H9 (cell line): ENCODE data around the gene SLC36A4. TPM values are rescaled to one million over a fixed set of nuclear protein-coding genes. Genes with fewer than 3 reads are reported as not detected.

Experiments
- DNase-seq: peaks from one replicate; pipeline ENCODE4 v3.0.0-alpha.2; 2017
- H2AFZ ChIP-seq: one replicate; pipeline ENCODE4 v1.6.1; 2013; ENCODE audit warnings: mild to moderate bottlenecking, low read length, control low read depth, moderate library complexity
- H2AK5ac ChIP-seq: 2 replicates; pipeline ENCODE4 v1.6.1; 2013; ENCODE audit warnings: low read length, control low read depth, mixed read lengths; ENCODE audit not compliant: insufficient read length
- H2BK120ac ChIP-seq: one replicate; pipeline ENCODE4 v1.6.1; 2013; ENCODE audit warnings: low read depth, mild to moderate bottlenecking, low read length, control low read depth, inconsistent platforms; ENCODE audit not compliant: poor library complexity, severe bottlenecking
- H2BK12ac ChIP-seq: 2 replicates; pipeline ENCODE4 v1.6.1; 2013; ENCODE audit warnings: low read length, control low read depth, mixed read lengths, low read depth; ENCODE audit not compliant: insufficient read length
- H2BK15ac ChIP-seq: 2 replicates; pipeline ENCODE4 v1.6.1; 2013; ENCODE audit warnings: low read depth, low read length, control low read depth
- H2BK20ac ChIP-seq: one replicate; pipeline ENCODE4 v1.6.1; 2013; ENCODE audit warnings: low read depth, mild to moderate bottlenecking, low read length, control low read depth, inconsistent platforms; ENCODE audit not compliant: poor library complexity, severe bottlenecking
- H2BK5ac ChIP-seq: 2 replicates; pipeline ENCODE4 v1.6.1; 2013; ENCODE audit warnings: low read length, control low read depth, mixed read lengths; ENCODE audit not compliant: insufficient read length
- H3K14ac ChIP-seq: 2 replicates; pipeline ENCODE4 v1.6.1; 2013; ENCODE audit warnings: low read length, control low read depth; ENCODE audit not compliant: insufficient read depth
- H3K18ac ChIP-seq: 2 replicates; pipeline ENCODE4 v1.6.1; 2013; ENCODE audit warnings: low read depth, mild to moderate bottlenecking, mixed read lengths, low read length, control low read depth; ENCODE audit not compliant: insufficient read length
- H3K23ac ChIP-seq: 2 replicates; pipeline ENCODE4 v1.6.1; 2013; ENCODE audit warnings: low read length, control low read depth, mixed read lengths, low read depth; ENCODE audit not compliant: insufficient read length
- H3K23me2 ChIP-seq: 2 replicates; pipeline ENCODE4 v1.6.1; 2013; ENCODE audit warnings: low read depth, mild to moderate bottlenecking, mixed read lengths, low read length, control low read depth; ENCODE audit not compliant: insufficient read length, poor library complexity, severe bottlenecking
- H3K27ac ChIP-seq: 2 replicates; pipeline ENCODE4 v1.5.1; 2013; ENCODE audit warnings: low read length, control low read depth, mixed read lengths, low read depth; ENCODE audit not compliant: insufficient read length
- H3K27me3 ChIP-seq: 2 replicates; pipeline ENCODE4 v1.6.1; 2013; ENCODE audit warnings: low read length, control low read depth, inconsistent platforms; ENCODE audit not compliant: insufficient read depth
- H3K4ac ChIP-seq: 2 replicates; pipeline ENCODE4 v1.6.1; 2013; ENCODE audit warnings: low read depth, mild to moderate bottlenecking, control low read depth, inconsistent platforms, low read length, moderate library complexity
- H3K4me1 ChIP-seq: 2 replicates; pipeline ENCODE4 v1.6.1; 2013; ENCODE audit warnings: low read length, control low read depth, inconsistent platforms; ENCODE audit not compliant: insufficient read depth
- H3K4me2 ChIP-seq: 2 replicates; pipeline ENCODE4 v1.6.1; 2013; ENCODE audit warnings: low read length, control low read depth, mixed read lengths; ENCODE audit not compliant: insufficient read length, insufficient read depth
- H3K56ac ChIP-seq: 2 replicates; pipeline ENCODE4 v1.6.1; 2013; ENCODE audit warnings: low read depth, mild to moderate bottlenecking, mixed read lengths, low read length, control low read depth; ENCODE audit not compliant: insufficient read length
- H3K79me1 ChIP-seq: 2 replicates; pipeline ENCODE4 v1.6.1; 2013; ENCODE audit warnings: low read depth, mild to moderate bottlenecking, moderate library complexity, low read length, control low read depth, inconsistent platforms; ENCODE audit not compliant: insufficient read depth, poor library complexity, severe bottlenecking
- H3K79me2 ChIP-seq: 2 replicates; pipeline ENCODE4 v1.6.1; 2013; ENCODE audit warnings: low read length, control low read depth, inconsistent platforms; ENCODE audit not compliant: insufficient read depth
- H3K9ac ChIP-seq: 2 replicates; pipeline ENCODE4 v1.6.1; 2013; ENCODE audit warnings: low read length, control low read depth, mixed read lengths; ENCODE audit not compliant: insufficient read length; ENCODE audit errors: extremely low read depth
- H3K9me3 ChIP-seq: one replicate; pipeline ENCODE4 v1.6.1; 2013; ENCODE audit warnings: low read depth, low read length, inconsistent platforms; ENCODE audit not compliant: control insufficient read depth
- H3T11ph ChIP-seq: one replicate; pipeline ENCODE4 v1.6.1; 2013; ENCODE audit warnings: mild to moderate bottlenecking, low read length, control low read depth, inconsistent platforms
- H4K20me1 ChIP-seq: one replicate; pipeline ENCODE4 v1.6.1; 2013; ENCODE audit not compliant: control insufficient read depth, insufficient read length, insufficient read depth
- H4K5ac ChIP-seq: 2 replicates; pipeline ENCODE4 v1.6.1; 2013; ENCODE audit warnings: low read depth, mild to moderate bottlenecking, mixed read lengths, low read length, control low read depth; ENCODE audit not compliant: insufficient read length
- H4K8ac ChIP-seq: replicated peaks from 2 replicates; pipeline ENCODE4 v1.6.1; 2013; ENCODE audit warnings: low read length, control low read depth, mixed read lengths, low read depth; ENCODE audit not compliant: insufficient read length
- H4K91ac ChIP-seq: 2 replicates; pipeline ENCODE4 v1.6.1; 2013; ENCODE audit warnings: low read depth, mild to moderate bottlenecking, moderate library complexity, mixed read lengths, low read length, control low read depth; ENCODE audit not compliant: insufficient read length
- H3K27ac Mint-ChIP-seq, 3 experiments: 2 replicates in 2 of 3; 3 replicates in 1 of 3; pipeline ENCODE4 v1.8.0; 2020 to 2021; ENCODE audit warnings: mixed read lengths in 3 of 3, mild to moderate bottlenecking in 1 of 3, moderate library complexity in 1 of 3
- H3K27me3 Mint-ChIP-seq: 2 replicates; pipeline ENCODE4 v1.8.0; 2021; ENCODE audit warnings: low read depth, mild to moderate bottlenecking, moderate library complexity, mixed read lengths
- H3K36me3 Mint-ChIP-seq, 3 experiments: 2 replicates in 2 of 3; 3 replicates in 1 of 3; pipeline ENCODE4 v1.8.0; 2020 to 2021; ENCODE audit warnings: low read depth in 3 of 3, mixed read lengths in 3 of 3; ENCODE audit not compliant: insufficient read depth in 1 of 3
- H3K4me1 Mint-ChIP-seq, 2 experiments: 2 replicates each; pipeline ENCODE4 v1.8.0; 2020; ENCODE audit warnings: mixed read lengths in 2 of 2
- H3K4me3 Mint-ChIP-seq, 2 experiments: 2 replicates in 1 of 2; 3 replicates in 1 of 2; pipeline ENCODE4 v1.8.0; 2020 to 2021; ENCODE audit warnings: mild to moderate bottlenecking in 2 of 2, mixed read lengths in 2 of 2, moderate library complexity in 1 of 2
- H3K9me3 Mint-ChIP-seq, 2 experiments: 2 replicates in 1 of 2; 3 replicates in 1 of 2; pipeline ENCODE4 v1.8.0; 2020; ENCODE audit warnings: mild to moderate bottlenecking in 2 of 2, mixed read lengths in 2 of 2, moderate library complexity in 1 of 2
- WGBS: extraction: QIAGEN DNeasy Blood & Tissue Kit; methylation state at CpG from one replicate; pipeline ENCODE4 v1.1.7; 2013; ENCODE audit warnings: missing lambda C conversion rate, low lambda C conversion rate, mixed read lengths; ENCODE audit not compliant: insufficient read length; ENCODE audit errors: extremely low coverage; 5-methylcytosine and 5-hydroxymethylcytosine counted together
- total RNA-seq: library from RNA; stranded (reverse); gene quantifications from 2 replicates; pipeline ENCODE4 v1.2.1, GENCODE V29; 2021
- TF ChIP-seq, protein P1 (sequence below): fragments of 200-600 bp; sonication (generic); conservative IDR thresholded peaks from 3 replicates; pipeline ENCODE4 v1.8.0; 2021; ENCODE audit warnings: antibody characterized with exemption, mild to moderate bottlenecking

Gene SLC36A4
- total RNA-seq, 1 experiment from 2014 or later = 33.3 TPM

DNA sequence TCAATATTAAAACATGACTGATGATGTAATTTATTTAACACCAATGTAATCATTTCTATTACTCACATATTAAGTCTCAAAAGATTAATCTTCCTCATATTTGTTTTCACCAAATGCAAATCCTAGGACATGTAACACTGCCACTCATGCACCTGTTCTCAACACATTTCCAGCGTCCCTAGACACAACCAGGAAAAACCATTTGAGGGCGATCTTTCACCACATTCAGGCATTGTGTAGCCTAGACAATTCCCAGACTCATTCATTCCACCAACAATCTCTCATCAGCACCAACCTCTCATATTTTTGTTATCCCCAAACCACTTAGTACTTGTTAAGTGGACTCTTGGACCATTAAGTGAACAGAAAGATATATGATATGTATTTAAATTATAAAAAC, 66.1 kb downstream of the SLC36A4 start:
- TF ChIP-seq, protein P1, sequence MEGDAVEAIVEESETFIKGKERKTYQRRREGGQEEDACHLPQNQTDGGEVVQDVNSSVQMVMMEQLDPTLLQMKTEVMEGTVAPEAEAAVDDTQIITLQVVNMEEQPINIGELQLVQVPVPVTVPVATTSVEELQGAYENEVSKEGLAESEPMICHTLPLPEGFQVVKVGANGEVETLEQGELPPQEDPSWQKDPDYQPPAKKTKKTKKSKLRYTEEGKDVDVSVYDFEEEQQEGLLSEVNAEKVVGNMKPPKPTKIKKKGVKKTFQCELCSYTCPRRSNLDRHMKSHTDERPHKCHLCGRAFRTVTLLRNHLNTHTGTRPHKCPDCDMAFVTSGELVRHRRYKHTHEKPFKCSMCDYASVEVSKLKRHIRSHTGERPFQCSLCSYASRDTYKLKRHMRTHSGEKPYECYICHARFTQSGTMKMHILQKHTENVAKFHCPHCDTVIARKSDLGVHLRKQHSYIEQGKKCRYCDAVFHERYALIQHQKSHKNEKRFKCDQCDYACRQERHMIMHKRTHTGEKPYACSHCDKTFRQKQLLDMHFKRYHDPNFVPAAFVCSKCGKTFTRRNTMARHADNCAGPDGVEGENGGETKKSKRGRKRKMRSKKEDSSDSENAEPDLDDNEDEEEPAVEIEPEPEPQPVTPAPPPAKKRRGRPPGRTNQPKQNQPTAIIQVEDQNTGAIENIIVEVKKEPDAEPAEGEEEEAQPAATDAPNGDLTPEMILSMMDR = peak; percentile 63
- H2BK120ac ChIP-seq = no peak overlapping the region
- H3K23ac ChIP-seq = no peak overlapping the region
- Mint-ChIP-seq H3K27me3 (no peaks in the 10 kb centered on the region), H3K36me3 (no peaks in the 10 kb centered on the region; a peak in 2 of 7 replicates), H3K27ac (no peak overlapping the region), H3K4me1 (0 out of 4 replicates have a peak, but pooled peaks cover 0 to 1% of the 10 kb centered on the region in 2 experiments), H3K4me3 (no peak overlapping the region), H3K9me3 (no peaks in the 10 kb centered on the region; a peak in 1 of 5 replicates)
- H3K27ac ChIP-seq = no peak overlapping the region
- H3K4ac ChIP-seq = no peak overlapping the region
- H3T11ph ChIP-seq = no peak overlapping the region
- H3K4me2 ChIP-seq = no peak overlapping the region
- no peak overlapping the region for H3K56ac ChIP-seq
- H3K79me2 ChIP-seq = no peaks in the 10 kb centered on the region
- H2BK5ac ChIP-seq = no peak overlapping the region
- no peak overlapping the region for H2BK12ac ChIP-seq
- H4K91ac ChIP-seq = no peak overlapping the region
- no peaks in the 10 kb centered on the region for H4K20me1 ChIP-seq
- H3K4me1 ChIP-seq = no peaks in the 10 kb centered on the region
- no peaks in the 10 kb centered on the region for H3K9me3 ChIP-seq
- H2BK15ac ChIP-seq = no peak overlapping the region
- H3K23me2 ChIP-seq = no peaks in the 10 kb centered on the region
- H2AK5ac ChIP-seq = no peak overlapping the region
- no peak for DNase-seq
- WGBS = no CpG with 5 or more reads among the region's 2 CpGs
- no peak overlapping the region for H3K9ac ChIP-seq
- H3K79me1 ChIP-seq = no peaks in the 10 kb centered on the region
- no peak overlapping the region for H3K18ac ChIP-seq
- no peak overlapping the region for H2BK20ac ChIP-seq
- no peak overlapping the region for H3K14ac ChIP-seq
- no peak overlapping the region for H4K5ac ChIP-seq
- no peak overlapping the region for H4K8ac ChIP-seq
- no peak overlapping the region for H2AFZ ChIP-seq
- H3K27me3 ChIP-seq = no peaks in the 10 kb centered on the region
